ENCODE measurements around the gene RASSF3.

RASSF3 gene

GRCh38 chr12:64669270-64669842, 59.1 kb downstream of the RASSF3 start:
- in situ Hi-C loops (cut with HindIII; ENCODE audit: low sequenced_read_pairs): no loop called here

DNA sequence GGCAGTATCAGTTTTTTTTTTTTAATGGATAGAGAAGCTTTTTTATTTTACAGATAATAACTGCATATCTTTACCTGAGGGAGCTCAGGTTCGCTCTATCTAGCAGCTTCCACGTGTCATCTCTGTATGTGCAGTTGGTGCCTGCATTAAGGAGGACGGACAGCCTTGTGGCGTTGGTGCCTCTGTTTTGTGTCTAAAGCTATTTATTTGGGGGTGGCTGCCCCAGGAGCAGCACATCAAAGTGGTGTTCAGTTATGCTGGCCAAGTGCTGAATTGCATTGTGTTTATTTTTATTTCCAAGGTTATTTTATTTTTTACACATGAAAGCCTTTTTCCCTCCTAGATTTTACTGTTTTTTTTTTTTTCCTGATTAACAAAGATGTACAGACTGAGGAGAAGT, 59.7 kb downstream of the RASSF3 start:
- in situ Hi-C loops (cut with HindIII; ENCODE audit: low sequenced_read_pairs): no loop called here

DNA sequence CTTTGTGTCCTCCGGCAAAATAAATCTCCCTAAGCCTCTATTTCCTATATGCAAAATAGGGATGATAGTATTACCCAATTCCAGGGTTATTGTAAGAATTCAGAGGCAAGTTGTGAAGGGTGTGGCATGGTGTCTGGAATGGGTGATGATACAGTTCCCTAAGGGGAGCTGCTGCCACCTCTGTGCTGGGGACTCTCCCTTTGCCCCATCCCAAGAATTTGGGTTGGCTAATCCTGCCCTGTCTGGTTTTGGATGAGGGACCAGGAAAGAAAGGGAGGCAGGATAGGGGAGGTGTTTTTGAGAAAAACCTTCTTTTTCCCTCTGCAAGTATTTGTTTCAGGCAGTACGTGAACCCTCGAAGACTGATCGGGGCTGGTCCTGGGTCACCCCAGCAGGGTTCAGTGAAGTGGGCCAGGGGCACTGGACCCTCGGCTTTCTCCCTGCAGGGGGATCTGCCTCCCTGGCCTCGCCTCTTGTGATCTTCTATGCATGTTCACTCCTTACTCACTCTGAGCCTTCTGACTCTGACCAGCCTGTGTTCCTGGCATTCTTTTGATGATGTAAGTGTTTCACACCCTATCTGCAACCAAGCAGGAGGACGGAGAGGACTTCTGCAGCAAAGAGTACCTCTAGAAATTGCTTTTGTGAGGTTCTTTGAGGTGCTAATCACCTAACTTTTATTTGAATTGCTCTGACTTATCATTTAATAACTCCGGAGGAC, 60.8 kb downstream of the RASSF3 start:
- in situ Hi-C loops (cut with HindIII; ENCODE audit: low sequenced_read_pairs): no loop called here

- in situ Hi-C loops (cut with HindIII; ENCODE audit: low sequenced_read_pairs): no loop called here
Observed at GRCh38 chr12:64671681-64672080, 61.4 kb downstream of the RASSF3 start.

DNA sequence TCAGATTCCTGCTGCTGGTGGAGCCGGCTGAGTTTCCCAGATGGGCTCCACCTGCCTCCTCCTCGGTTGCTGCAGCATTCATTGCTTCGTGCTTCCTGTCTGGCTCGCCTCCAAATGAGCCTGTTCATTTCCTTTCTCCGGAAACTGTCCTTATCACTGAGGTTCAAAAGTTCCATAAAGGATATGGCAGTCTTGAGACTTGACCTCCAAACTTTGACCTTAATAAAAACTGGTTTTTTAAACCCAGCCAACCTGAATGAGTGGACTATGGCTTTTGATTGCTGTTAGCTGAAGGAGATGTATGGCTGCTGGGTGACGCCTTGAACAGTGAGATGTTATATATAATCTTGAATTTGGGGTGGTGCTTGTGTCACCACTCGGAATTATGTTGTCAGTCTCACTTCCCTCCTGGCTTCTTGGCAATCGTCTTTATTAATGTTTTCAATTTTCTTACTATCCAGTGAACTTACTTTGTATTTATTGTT, 62.7 kb downstream of the RASSF3 start:
- in situ Hi-C loops (cut with HindIII; ENCODE audit: low sequenced_read_pairs): no loop called here

GRCh38 chr12:64673490-64674169, 63.3 kb downstream of the RASSF3 start:
- in situ Hi-C loops (cut with HindIII; ENCODE audit: low sequenced_read_pairs): no loop called here

DNA sequence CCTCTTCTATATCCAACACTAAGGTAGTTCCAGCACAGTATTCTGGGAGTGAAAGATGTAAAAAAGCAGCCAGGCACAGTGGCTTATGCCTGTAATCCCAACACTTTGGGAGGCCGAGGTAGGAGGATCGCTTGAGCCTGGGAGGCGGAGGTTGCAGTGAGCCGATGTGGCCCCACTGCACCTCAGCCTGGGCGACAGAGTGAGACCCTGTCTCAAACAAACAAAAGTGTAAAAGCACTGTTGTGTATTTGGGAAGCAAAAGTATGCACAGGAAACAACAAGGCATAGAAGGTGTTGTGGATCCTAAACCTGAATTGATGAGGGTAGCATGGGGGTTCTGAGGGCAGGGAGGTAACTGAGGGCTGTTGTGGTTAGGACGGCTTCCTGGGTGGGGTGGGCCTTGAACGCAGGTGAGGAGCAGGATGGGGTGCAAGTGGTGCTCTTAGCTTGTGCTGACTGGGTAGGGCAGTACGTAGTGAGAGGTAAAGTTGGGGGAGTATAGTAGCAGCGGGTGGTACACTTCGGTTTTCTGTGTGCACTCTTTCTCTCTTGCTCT, 64.2 kb downstream of the RASSF3 start:
- in situ Hi-C loops (cut with HindIII; ENCODE audit: low sequenced_read_pairs): no loop called here

- in situ Hi-C loops (cut with HindIII; ENCODE audit: low sequenced_read_pairs): no loop called here
Observed at GRCh38 chr12:64675795-64676194, 65.5 kb downstream of the RASSF3 start.

- in situ Hi-C loops (cut with HindIII; ENCODE audit: low sequenced_read_pairs): no loop called here
Observed at GRCh38 chr12:64678248-64678647, 68.0 kb downstream of the RASSF3 start.

GRCh38 chr12:64678835-64679234, 68.5 kb downstream of the RASSF3 start:
- in situ Hi-C loops (cut with HindIII; ENCODE audit: low sequenced_read_pairs): no loop called here

DNA sequence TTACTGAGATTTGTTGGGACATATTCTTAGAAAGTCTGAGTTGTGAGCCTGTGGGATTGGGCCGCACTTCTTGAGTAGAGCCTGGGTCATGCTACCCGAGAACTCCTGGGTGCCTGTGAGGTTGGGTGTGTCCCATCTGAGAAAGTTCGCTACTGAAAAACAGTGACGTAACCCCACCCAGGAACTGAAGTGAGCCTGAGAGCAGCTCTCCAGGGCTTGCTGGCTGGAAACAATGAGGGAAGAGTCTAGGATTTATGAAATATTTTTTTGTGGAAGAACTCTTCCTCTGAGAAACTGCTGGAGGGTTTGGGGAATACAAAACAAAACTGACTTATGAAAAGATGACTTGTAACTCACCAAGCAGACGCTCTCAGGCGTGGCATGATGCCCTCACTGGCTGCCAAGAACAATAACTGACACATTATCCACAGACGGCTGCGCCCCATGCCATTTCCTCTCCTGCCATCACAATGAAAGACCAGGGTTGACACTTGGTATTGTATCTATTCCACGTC, 69.2 kb downstream of the RASSF3 start:
- in situ Hi-C loops (cut with HindIII; ENCODE audit: low sequenced_read_pairs): no loop called here

GRCh38 chr12:64680235-64680634, 69.9 kb downstream of the RASSF3 start:
- in situ Hi-C loops (cut with HindIII; ENCODE audit: low sequenced_read_pairs): no loop called here

GRCh38 chr12:64681200-64682052, 71.1 kb downstream of the RASSF3 start:
- in situ Hi-C loops (cut with HindIII; ENCODE audit: low sequenced_read_pairs): no loop called here

GRCh38 chr12:64682572-64683277, 72.4 kb downstream of the RASSF3 start:
- in situ Hi-C loops (cut with HindIII; ENCODE audit: low sequenced_read_pairs): no loop called here

DNA sequence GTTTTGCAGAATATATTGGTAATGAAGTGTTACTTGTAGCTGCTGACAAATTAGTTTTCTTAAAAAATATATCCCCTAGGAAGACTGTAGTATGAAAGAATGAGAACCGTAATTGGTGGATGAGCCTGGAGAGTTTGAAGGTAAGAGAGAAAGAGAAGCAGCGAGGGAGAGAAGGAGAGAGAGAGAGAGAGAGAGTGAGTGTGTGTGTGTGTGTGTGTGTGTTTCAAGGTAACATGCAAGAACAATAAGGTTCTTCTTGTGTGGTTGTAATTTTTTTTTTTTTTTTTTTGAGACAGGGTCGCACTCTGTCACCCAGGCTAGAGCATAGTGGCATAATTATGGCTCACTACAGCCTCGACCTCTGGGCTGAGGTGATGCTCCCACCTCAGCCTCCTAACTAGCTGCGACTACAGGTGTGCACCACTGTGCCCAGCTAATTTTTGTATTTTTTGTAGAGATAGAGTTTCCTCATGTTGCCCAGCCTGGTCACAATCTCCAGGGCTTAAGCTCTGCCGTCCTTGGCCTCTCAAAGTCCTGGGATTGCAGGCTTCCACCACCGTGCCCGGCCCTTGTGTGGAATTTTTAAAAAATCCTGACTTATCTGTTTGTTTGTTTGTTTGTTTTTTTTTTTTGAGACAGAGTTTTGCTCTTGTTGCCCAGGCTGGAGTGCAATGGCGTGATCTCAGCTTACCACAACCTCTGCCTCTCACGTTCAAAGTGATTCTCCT, 73.7 kb downstream of the RASSF3 start:
- in situ Hi-C loops (cut with HindIII; ENCODE audit: low sequenced_read_pairs): no loop called here

GRCh38 chr12:64685050-64685449, 74.8 kb downstream of the RASSF3 start:
- in situ Hi-C loops (cut with HindIII; ENCODE audit: low sequenced_read_pairs): no loop called here

- in situ Hi-C loops (cut with HindIII; ENCODE audit: low sequenced_read_pairs): no loop called here
Observed at GRCh38 chr12:64685605-64686004, 75.3 kb downstream of the RASSF3 start.

DNA sequence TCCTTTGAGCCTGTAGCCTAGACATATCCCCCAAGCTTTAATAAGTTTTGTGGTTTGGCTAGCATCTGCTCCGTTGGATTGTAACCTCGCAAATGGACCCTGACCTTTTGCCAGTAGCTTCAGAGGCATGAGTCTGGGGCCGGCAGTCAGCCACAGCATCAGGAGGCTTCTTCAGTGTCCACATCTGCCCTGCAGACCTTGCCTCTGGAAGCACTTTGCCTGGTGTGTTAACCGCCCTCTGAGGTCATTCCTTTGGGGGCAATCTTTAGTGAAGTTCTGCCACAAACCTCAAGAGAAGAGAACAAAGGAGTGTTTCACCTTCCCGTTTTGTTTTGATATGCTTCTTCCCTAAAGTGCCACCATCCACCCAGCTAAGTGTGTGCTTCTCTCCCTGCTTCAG, 77.5 kb downstream of the RASSF3 start:
- in situ Hi-C loops (cut with HindIII; ENCODE audit: low sequenced_read_pairs): no loop called here

DNA sequence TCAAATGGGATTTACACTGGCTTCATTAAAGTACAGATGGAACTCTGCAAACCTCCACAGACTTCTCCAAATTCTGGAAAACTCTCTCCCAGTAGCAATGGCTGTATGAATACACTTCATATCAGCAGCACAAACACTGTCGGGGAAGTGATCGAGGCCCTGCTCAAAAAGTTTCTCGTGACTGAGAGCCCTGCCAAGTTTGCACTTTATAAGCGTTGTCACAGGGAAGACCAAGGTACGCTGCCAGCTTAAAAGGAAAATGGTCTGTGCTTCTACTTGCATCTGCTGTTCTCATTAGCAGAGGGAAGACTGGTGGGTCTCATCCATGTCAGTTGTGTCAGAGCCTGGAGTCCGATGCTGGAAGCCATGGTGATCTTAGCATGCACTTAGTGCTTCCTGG, 77.9 kb downstream of the RASSF3 start:
- in situ Hi-C loops (cut with HindIII; ENCODE audit: low sequenced_read_pairs): no loop called here
